Measurements from ENCODE around the gene ADCYAP1.

ADCYAP1 gene

GRCh38 chr18:959854-960253, 55.2 kb downstream of the ADCYAP1 start:
- in situ Hi-C loops (cut with MboI; ENCODE audit: low sequenced_read_pairs): no loop called here

Measured in HL-60/S4 (cell line).